ENCODE data around the gene PPM1A.

GRCh38 chr14:60214003-60214402, 35.0 kb upstream of the PPM1A start:
- no peak for TF ChIP-seq CTCF (conservative IDR thresholded peaks at IDR 0.05; ENCODE audit: low read length)
- no peak for TF ChIP-seq EZH2phosphoT487 (IDR thresholded peaks at IDR 0.05; ENCODE audit: borderline replicate concordance)

All from Loucy (cell line).